IMR-90 (cell line): ENCODE results near the gene FOXP1. TPM values are rescaled to one million over a fixed set of nuclear protein-coding genes. Genes with fewer than 3 reads are reported as not detected.

Source experiments
- ATAC-seq: fragments of 200-7000 bp; cut with Tn5 transposase; 2 replicates; pipeline ENCODE4 v1.9.1; 2020; ENCODE audit warnings: low read depth, mild to moderate bottlenecking, moderate library complexity
- BruUV-seq: library from RNA; stranded (reverse); fragments of 400-500 nt; replicated peaks from 2 replicates; lab custom pipeline; 2021; lab: Mats Ljungman, UMichigan
- CTCF ChIA-PET: fragments of 300-600 bp; formaldehyde crosslinking; extraction: SDS; loops from one replicate; lab custom pipeline; 2021; ENCODE audit warnings: antibody characterized with exemption; lab: Yijun Ruan, JAX
- POLR2A ChIA-PET: fragments of 300-600 bp; sonication (Branson Sonifier 250); formaldehyde crosslinking; loops from one replicate; lab custom pipeline; 2022; ENCODE audit warnings: antibody characterized with exemption; ENCODE audit not compliant: unreplicated experiment; lab: Charles Lee
- DNase-seq: peaks from one replicate; pipeline ENCODE4 v3.0.0; 2013
- H2AFZ ChIP-seq: replicated peaks from 2 replicates; pipeline ENCODE3; 2013; ENCODE audit warnings: low read length, mild to moderate bottlenecking; ENCODE audit not compliant: poor library complexity
- H2AK5ac ChIP-seq: 2 replicates; pipeline ENCODE4 v1.6.1; 2013; ENCODE audit warnings: low read depth, low read length, inconsistent platforms
- H2AK9ac ChIP-seq: replicated peaks from 2 replicates; pipeline ENCODE3; 2013; ENCODE audit warnings: mild to moderate bottlenecking, low read depth, low read length, moderate library complexity; ENCODE audit not compliant: poor library complexity
- H2BK120ac ChIP-seq: 2 replicates; pipeline ENCODE4 v1.6.1; 2013; ENCODE audit warnings: low read depth, low read length, inconsistent platforms
- H2BK15ac ChIP-seq: 3 replicates; pipeline ENCODE4 v1.6.1; 2013; ENCODE audit warnings: low read depth, low read length, inconsistent platforms
- H2BK20ac ChIP-seq: 2 replicates; pipeline ENCODE4 v1.6.1; 2013; ENCODE audit warnings: low read depth, mild to moderate bottlenecking, inconsistent platforms, low read length, moderate library complexity
- H2BK5ac ChIP-seq: 2 replicates; pipeline ENCODE4 v1.6.1; 2013; ENCODE audit warnings: mild to moderate bottlenecking, low read depth, low read length, inconsistent platforms; ENCODE audit not compliant: poor library complexity, severe bottlenecking
- H3K14ac ChIP-seq: replicated peaks from 2 replicates; pipeline ENCODE4 v1.6.1; 2013; ENCODE audit warnings: low read depth, low read length, inconsistent platforms
- H3K18ac ChIP-seq: 2 replicates; pipeline ENCODE4 v1.6.1; 2013; ENCODE audit warnings: low read depth, low read length, control low read depth
- H3K23ac ChIP-seq: 2 replicates; pipeline ENCODE4 v1.6.1; 2013; ENCODE audit warnings: low read depth, low read length, inconsistent platforms
- H3K27ac ChIP-seq: 2 replicates; pipeline ENCODE4 v1.5.1; 2013; ENCODE audit warnings: mild to moderate bottlenecking, control low read depth, low read length; ENCODE audit not compliant: insufficient read depth
- H3K27me3 ChIP-seq: 2 replicates; pipeline ENCODE4 v1.6.1; 2013; ENCODE audit warnings: low read length; ENCODE audit not compliant: control insufficient read depth, insufficient read depth
- H3K36me3 ChIP-seq: 2 replicates; pipeline ENCODE4 v1.6.1; 2013; ENCODE audit warnings: low read length, mixed read lengths; ENCODE audit not compliant: control insufficient read depth, insufficient read depth
- H3K4ac ChIP-seq: 2 replicates; pipeline ENCODE4 v1.6.1; 2013; ENCODE audit warnings: low read depth, low read length, inconsistent platforms
- H3K4me1 ChIP-seq: 2 replicates; pipeline ENCODE4 v1.6.1; 2013; ENCODE audit warnings: low read length, mixed read lengths; ENCODE audit not compliant: control insufficient read depth, insufficient read depth
- H3K4me2 ChIP-seq: 2 replicates; pipeline ENCODE4 v1.6.1; 2013; ENCODE audit warnings: low read depth, mild to moderate bottlenecking, control low read depth, low read length, moderate library complexity
- H3K4me3 ChIP-seq: 2 replicates; pipeline ENCODE4 v1.5.1; 2013; ENCODE audit warnings: low read depth, mild to moderate bottlenecking, control low read depth, low read length, moderate library complexity; ENCODE audit not compliant: insufficient read depth
- H3K56ac ChIP-seq: 2 replicates; pipeline ENCODE4 v1.6.1; 2013; ENCODE audit warnings: low read length, inconsistent platforms; ENCODE audit not compliant: insufficient read depth; ENCODE audit errors: extremely low read depth
- H3K79me1 ChIP-seq, 2 experiments: 2 replicates each; pipeline ENCODE4 v1.6.1; 2013; ENCODE audit warnings: low read length in 2 of 2, inconsistent platforms in 1 of 2, low read depth in 1 of 2
- H3K9ac ChIP-seq: 2 replicates; pipeline ENCODE4 v1.6.1; 2013; ENCODE audit warnings: low read depth, low read length, control low read depth
- H3K9me1 ChIP-seq: 2 replicates; pipeline ENCODE4 v1.6.1; 2013; ENCODE audit warnings: low read length, inconsistent platforms; ENCODE audit not compliant: insufficient read depth
- H3K9me3 ChIP-seq: 2 replicates; pipeline ENCODE4 v1.6.1; 2013; ENCODE audit warnings: low read length; ENCODE audit not compliant: control insufficient read depth, insufficient read depth
- H4K20me1 ChIP-seq: 2 replicates; pipeline ENCODE4 v1.6.1; 2013; ENCODE audit warnings: low read length, inconsistent platforms; ENCODE audit not compliant: insufficient read depth
- H4K5ac ChIP-seq: 2 replicates; pipeline ENCODE4 v1.6.1; 2013; ENCODE audit warnings: mild to moderate bottlenecking, low read depth, low read length, control low read depth
- H4K8ac ChIP-seq, 2 experiments: 2 replicates each; pipeline ENCODE4 v1.6.1; 2013; ENCODE audit warnings: low read depth in 2 of 2, low read length in 2 of 2, control low read depth in 1 of 2, inconsistent platforms in 1 of 2
- H4K91ac ChIP-seq: 2 replicates; pipeline ENCODE4 v1.6.1; 2013; ENCODE audit warnings: low read depth, low read length, inconsistent platforms; ENCODE audit not compliant: insufficient read depth
- BHLHE40 ChIP-seq: fragments of 150-350 bp; IDR thresholded peaks from 2 replicates; pipeline ENCODE4 v1.6.1; 2016; ENCODE audit warnings: mild to moderate bottlenecking, low read depth, low read length
- CEBPB ChIP-seq: IDR thresholded peaks from 2 replicates; pipeline ENCODE4 v1.6.1; 2012; ENCODE audit warnings: low read depth, low read length, improper control_type of control experiment
- CHD1 ChIP-seq: IDR thresholded peaks from 2 replicates; pipeline ENCODE4 v1.6.1; 2012; ENCODE audit warnings: low read depth, low read length, improper control_type of control experiment
- ELK1 ChIP-seq: fragments of 150-350 bp; IDR thresholded peaks from 2 replicates; pipeline ENCODE4 v1.6.1; 2016; ENCODE audit warnings: low read depth, mild to moderate bottlenecking, low read length, moderate library complexity, borderline replicate concordance
- MAFK ChIP-seq: IDR thresholded peaks from 2 replicates; pipeline ENCODE4 v1.6.1; 2012; ENCODE audit warnings: low read depth, low read length, improper control_type of control experiment
- MAZ ChIP-seq: IDR thresholded peaks from 2 replicates; pipeline ENCODE4 v1.6.1; 2012; ENCODE audit warnings: low read depth, mild to moderate bottlenecking, low read length, improper control_type of control experiment, moderate library complexity, borderline replicate concordance
- MXI1 ChIP-seq: IDR thresholded peaks from 2 replicates; pipeline ENCODE4 v1.6.1; 2012; ENCODE audit warnings: low read depth, mild to moderate bottlenecking, low read length, moderate library complexity, borderline replicate concordance
- NFE2L2 ChIP-seq: fragments of 150-350 bp; IDR thresholded peaks from 2 replicates; pipeline ENCODE4 v1.6.1; 2016; ENCODE audit warnings: low read depth, mild to moderate bottlenecking, low read length
- POLR2A ChIP-seq: IDR thresholded peaks from 2 replicates; pipeline ENCODE4 v1.6.1; 2012; ENCODE audit warnings: mild to moderate bottlenecking, low read depth, low read length
- RAD21 ChIP-seq: IDR thresholded peaks from 2 replicates; pipeline ENCODE4 v1.6.1; 2012; ENCODE audit warnings: low read length, improper control_type of control experiment
- RCOR1 ChIP-seq: IDR thresholded peaks from 2 replicates; pipeline ENCODE4 v1.6.1; 2012; ENCODE audit warnings: mild to moderate bottlenecking, low read length, improper control_type of control experiment; ENCODE audit not compliant: insufficient replicate concordance
- RFX5 ChIP-seq: IDR thresholded peaks from 2 replicates; pipeline ENCODE4 v1.8.0; 2012; ENCODE audit warnings: low read depth, mild to moderate bottlenecking, low read length, moderate library complexity
- SMC3 ChIP-seq: fragments of 150-350 bp; IDR thresholded peaks from 2 replicates; pipeline ENCODE4 v1.6.1; 2016; ENCODE audit warnings: low read depth, mild to moderate bottlenecking, antibody characterized with exemption, low read length, moderate library complexity
- WGBS, 2 experiments: methylation state at CpG; one replicate each; pipeline versions ENCODE4 v1.1.5 to v1.1.7; 2013; ENCODE audit warnings: missing lambda C conversion rate in 2 of 2; ENCODE audit not compliant: insufficient read length in 1 of 2; ENCODE audit errors: extremely low coverage in 2 of 2; 5-methylcytosine and 5-hydroxymethylcytosine counted together
- dilution Hi-C: fragments of 300-500 bp; cut with HindIII; formaldehyde crosslinking; loops from one replicate; pipeline ENCODE4 v1.14.3; 2018; ENCODE audit warnings: low sequenced_read_pairs; ENCODE audit not compliant: unreplicated experiment
- in situ Hi-C: fragments of 300-500 bp; cut with MboI; formaldehyde crosslinking; loops from 3 replicates; pipeline ENCODE4 v1.14.3; 2019; ENCODE audit warnings: low sequenced_read_pairs, inconsistent platforms, mixed read lengths
- intact Hi-C: fragments of 100-400 bp; cut with micrococcal nuclease; formaldehyde crosslinking; loops from 2 replicates; pipeline ENCODE4 v1.10.0; 2022
- polyA plus RNA-seq, 3 experiments: library from polyadenylated mRNA; depleted of rRNA; stranded (reverse); fragments of >200 nt; gene quantifications; 2 replicates each; pipeline ENCODE4 v1.2.3, GENCODE V29; 2012; ENCODE audit warnings: low replicate concordance in 1 of 3
- total RNA-seq: library from RNA; depleted of rRNA; stranded (reverse); fragments of >200 nt; gene quantifications from 2 replicates; pipeline ENCODE4 v1.2.3, GENCODE V29; 2012
- TF ChIP-seq, protein P1 (sequence below): fragments of 150-350 bp; IDR thresholded peaks from 2 replicates; pipeline ENCODE4 v1.6.1; 2017; ENCODE audit warnings: mild to moderate bottlenecking, antibody characterized with exemption, low read length, low read depth
- TF ChIP-seq, protein P2 (sequence below): conservative IDR thresholded peaks from 2 replicates; pipeline ENCODE4 v1.5.1; 2012; ENCODE audit warnings: mild to moderate bottlenecking, low read depth, low read length, improper control_type of control experiment

The FOXP1 gene
- total and polyA plus RNA-seq, 2 of the 4 experiments (the other 2 are of a cell fraction): 37.0 to 132 TPM

DNA sequence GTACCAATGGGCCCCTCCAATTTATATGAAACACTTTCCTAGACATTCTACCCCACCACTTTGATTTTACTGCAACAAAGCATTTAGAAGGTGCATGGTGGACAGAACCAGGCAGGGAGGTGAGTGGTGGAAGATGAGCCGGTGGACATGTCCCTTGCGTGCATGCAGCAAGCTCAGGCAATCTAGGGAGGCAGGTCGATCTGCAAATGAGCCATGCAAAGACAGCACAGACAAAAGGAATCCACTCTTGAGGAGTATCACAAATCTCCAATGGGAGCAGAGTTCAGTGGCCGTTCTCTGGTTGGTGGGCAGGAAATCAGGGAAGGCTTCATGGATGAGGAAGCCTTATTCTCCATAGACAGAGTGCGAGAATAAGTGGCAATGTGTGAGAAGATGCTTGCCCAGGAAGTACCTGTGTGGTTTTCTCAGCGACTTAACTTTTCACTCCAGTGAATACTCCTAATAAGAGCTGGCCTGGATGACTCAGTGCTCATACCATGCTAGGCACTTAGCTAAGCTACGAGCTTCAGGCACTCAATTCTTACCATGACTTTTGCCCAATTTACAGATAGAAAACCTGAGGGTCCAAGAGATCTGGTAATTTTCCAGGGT lies 152.5 kb downstream of the FOXP1 start:
- Histone ChIP-seq H4K20me1 (no peaks in the 10 kb centered on the region; the same call in 1 of the 2 replicates), H2BK5ac (no peak overlapping the region), H3K4ac (no peak overlapping the region; the same call in 1 of the 2 replicates), H2BK20ac (no peak overlapping the region), H3K9me1 (peaks cover 7% of the 10 kb centered on the region), H3K23ac (no peak overlapping the region), H3K27me3 (no peaks in the 10 kb centered on the region), H2BK120ac (no peak overlapping the region), H4K91ac (no peak overlapping the region), H4K5ac (no peak overlapping the region), H3K27ac (no peak overlapping the region), H3K9ac (no peak overlapping the region), H2BK15ac (no peak overlapping the region), H3K36me3 (no peaks in the 10 kb centered on the region), H3K9me3 (no peaks in the 10 kb centered on the region), H3K4me2 (no peak overlapping the region), H3K56ac (no peak overlapping the region), H4K8ac (no peak overlapping the region), H3K4me1 (peaks cover 2% of the 10 kb centered on the region; the same call in 1 of the 2 replicates), H2AFZ (no peak overlapping the region), H3K18ac (no peak overlapping the region), H3K79me1 (peaks cover 4 to 37% of the 10 kb centered on the region in 2 experiments; a peak in 3 of 4 replicates), H3K14ac (no peak overlapping the region), H3K4me3 (no peak overlapping the region), H2AK5ac (no peak overlapping the region), H2AK9ac (no peak overlapping the region)
- WGBS, 2 experiments: 90% methylated on average over 4 of the region's 7 CpGs; no CpG with 5 or more reads in 1 of the 2 experiments
- intact Hi-C loops: no loop called here
- dilution Hi-C loops: no loop called here
- no peak for DNase-seq
- no peak for ATAC-seq
- no peak for TF ChIP-seq POLR2A
- no peak for TF ChIP-seq RFX5
- TF ChIP-seq RAD21: no peak
- no peak for TF ChIP-seq CEBPB
- TF ChIP-seq BHLHE40: no peak
- no peak for TF ChIP-seq MAZ
- TF ChIP-seq, protein P1, sequence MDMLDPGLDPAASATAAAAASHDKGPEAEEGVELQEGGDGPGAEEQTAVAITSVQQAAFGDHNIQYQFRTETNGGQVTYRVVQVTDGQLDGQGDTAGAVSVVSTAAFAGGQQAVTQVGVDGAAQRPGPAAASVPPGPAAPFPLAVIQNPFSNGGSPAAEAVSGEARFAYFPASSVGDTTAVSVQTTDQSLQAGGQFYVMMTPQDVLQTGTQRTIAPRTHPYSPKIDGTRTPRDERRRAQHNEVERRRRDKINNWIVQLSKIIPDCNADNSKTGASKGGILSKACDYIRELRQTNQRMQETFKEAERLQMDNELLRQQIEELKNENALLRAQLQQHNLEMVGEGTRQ: no peak
- TF ChIP-seq SMC3: no peak
- no peak for TF ChIP-seq RCOR1
- TF ChIP-seq, protein P2, sequence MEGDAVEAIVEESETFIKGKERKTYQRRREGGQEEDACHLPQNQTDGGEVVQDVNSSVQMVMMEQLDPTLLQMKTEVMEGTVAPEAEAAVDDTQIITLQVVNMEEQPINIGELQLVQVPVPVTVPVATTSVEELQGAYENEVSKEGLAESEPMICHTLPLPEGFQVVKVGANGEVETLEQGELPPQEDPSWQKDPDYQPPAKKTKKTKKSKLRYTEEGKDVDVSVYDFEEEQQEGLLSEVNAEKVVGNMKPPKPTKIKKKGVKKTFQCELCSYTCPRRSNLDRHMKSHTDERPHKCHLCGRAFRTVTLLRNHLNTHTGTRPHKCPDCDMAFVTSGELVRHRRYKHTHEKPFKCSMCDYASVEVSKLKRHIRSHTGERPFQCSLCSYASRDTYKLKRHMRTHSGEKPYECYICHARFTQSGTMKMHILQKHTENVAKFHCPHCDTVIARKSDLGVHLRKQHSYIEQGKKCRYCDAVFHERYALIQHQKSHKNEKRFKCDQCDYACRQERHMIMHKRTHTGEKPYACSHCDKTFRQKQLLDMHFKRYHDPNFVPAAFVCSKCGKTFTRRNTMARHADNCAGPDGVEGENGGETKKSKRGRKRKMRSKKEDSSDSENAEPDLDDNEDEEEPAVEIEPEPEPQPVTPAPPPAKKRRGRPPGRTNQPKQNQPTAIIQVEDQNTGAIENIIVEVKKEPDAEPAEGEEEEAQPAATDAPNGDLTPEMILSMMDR: no peak
- no peak for TF ChIP-seq CHD1
- no peak for TF ChIP-seq MAFK
- TF ChIP-seq ELK1: no peak
- TF ChIP-seq MXI1: no peak
- no peak for TF ChIP-seq NFE2L2
- CTCF ChIA-PET: interaction anchor here (0.6 kb wide), 1 partner anchor 32 kb away, joined by 5 read pairs; no protein-coding TSS in a partner anchor
- POLR2A ChIA-PET: no interaction called here
- in situ Hi-C loops: no loop called here
- BruUV-seq: no TSS peak
